SH-SY5Y (cell line): Measurements from ENCODE around the gene PARP9.

Experiments used
- GATA2 ChIP-seq: IDR thresholded peaks from 2 replicates; pipeline ENCODE4 v1.6.1; 2011; ENCODE audit warnings: mild to moderate bottlenecking, low read depth, low read length
- GATA3 ChIP-seq: IDR thresholded peaks from 2 replicates; pipeline ENCODE4 v1.6.1; 2011; ENCODE audit warnings: low read depth, mild to moderate bottlenecking, low read length, moderate library complexity

DNA sequence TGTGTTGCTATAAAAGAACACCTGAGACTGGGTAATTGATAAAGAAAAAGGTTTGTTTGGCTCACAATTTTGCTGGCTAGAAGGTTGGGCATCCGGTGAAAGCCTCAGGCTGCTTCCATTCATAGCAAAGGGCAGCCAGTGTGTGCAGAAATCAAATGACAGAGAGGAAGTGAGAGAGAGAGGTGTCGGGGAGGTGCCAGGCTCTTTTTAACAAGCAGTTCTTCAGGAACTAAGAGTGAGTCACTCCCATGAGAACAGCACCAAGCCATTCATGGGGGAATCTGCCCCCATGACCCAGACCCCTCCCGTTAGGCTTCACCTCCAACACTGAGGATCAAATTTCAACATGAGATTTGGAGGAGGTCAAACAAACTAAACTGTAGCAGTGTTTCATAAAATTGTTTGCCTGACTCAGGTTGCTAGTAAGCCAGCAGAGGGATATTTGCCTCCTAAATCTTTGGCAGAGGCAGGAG lies 8.9 kb upstream of the PARP9 start:
- TF ChIP-seq GATA2 (no peak), GATA3 (no peak)
